Superior temporal gyrus (tissue), 1 donor: ENCODE measurements around the gene NDUFA11.

Experiments used
- DNase-seq: peaks from one replicate; pipeline ENCODE4 v3.0.0-alpha.2; 2016; ENCODE audit errors: extremely low spot score

The NDUFA11 gene

DNA sequence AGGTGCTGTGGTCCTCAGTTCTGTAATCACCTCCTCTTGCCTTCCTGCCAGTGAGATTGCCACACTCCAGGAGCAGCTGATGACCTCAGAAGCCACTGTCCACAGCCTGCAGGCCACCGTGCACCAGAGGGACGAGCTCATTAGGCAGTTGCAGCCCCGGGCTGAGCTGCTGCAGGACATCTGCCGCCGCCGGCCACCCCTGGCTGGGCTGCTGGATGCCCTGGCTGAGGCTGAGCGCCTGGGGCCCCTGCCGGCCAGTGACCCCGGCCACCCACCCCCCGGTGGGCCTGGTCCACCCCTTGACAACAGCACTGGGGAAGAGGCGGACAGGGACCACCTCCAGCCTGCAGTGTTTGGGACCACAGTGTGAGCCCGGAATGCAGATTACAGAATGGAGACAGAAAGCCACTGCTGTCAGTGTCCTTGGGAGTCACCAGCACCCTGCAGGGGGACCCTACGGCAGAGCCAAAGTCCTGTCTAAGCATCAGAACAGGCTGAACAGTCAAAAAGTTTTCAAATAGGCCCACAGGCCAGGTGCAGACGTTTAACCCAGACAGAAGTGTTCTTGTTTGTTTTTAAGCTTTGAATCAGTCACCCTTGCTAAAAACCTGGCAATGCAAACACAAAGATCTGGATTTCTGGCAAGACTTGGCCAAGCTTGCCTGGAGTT lies 5.3 kb upstream of the NDUFA11 start:
- no peak for DNase-seq

DNA sequence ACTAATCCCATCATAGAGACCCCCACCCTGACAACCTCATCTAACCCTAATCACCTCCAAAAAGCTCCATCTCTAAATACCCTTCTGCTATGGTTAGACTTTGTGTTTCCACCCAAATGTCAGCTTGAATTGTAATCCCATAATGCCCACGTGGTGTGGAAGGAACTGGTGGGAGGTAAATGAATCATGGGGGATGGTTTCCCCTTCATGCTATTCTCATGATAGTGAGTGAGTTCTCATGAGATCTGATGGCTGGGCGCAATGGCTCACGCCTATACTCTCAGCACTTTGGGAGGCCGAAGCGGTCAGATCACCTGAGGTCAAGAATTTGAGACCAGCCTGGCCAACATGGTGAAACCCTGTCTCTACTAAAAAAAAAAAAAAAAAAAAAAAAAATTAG lies 3.7 kb upstream of the NDUFA11 start:
- DNase-seq = no peak

DNA sequence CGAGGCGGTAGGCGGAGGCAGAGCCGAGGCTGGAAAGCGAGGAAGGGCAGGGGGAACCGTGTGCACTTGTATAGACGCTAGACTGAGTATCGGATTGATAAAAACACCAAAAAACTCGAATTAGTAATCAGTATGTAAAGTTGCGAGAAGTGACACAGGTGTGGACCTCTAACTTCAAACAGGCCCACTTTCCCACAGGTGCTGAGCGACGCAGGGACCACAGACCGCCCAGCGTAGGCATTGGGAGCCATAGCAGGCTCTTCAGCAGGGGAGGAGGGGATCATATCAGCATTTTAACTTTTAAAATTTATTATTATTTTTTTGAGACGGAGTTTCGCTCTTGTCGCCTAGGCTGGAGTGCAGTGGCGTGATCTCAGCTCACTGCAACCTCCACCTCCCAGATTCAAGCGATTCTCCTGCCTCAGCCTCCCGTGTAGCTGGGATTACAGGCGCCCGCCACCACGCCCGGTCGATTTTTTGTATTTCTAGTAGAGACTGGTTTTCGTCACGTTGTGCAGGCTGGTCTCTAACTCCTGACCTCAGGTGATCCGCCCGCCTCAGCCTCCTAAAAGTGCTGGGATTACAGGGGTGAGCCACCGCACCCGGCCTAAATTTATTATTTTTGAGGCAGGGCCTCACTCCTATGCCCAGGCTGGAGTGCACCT lies 1.7 kb upstream of the NDUFA11 start:
- DNase-seq = no peak

DNA sequence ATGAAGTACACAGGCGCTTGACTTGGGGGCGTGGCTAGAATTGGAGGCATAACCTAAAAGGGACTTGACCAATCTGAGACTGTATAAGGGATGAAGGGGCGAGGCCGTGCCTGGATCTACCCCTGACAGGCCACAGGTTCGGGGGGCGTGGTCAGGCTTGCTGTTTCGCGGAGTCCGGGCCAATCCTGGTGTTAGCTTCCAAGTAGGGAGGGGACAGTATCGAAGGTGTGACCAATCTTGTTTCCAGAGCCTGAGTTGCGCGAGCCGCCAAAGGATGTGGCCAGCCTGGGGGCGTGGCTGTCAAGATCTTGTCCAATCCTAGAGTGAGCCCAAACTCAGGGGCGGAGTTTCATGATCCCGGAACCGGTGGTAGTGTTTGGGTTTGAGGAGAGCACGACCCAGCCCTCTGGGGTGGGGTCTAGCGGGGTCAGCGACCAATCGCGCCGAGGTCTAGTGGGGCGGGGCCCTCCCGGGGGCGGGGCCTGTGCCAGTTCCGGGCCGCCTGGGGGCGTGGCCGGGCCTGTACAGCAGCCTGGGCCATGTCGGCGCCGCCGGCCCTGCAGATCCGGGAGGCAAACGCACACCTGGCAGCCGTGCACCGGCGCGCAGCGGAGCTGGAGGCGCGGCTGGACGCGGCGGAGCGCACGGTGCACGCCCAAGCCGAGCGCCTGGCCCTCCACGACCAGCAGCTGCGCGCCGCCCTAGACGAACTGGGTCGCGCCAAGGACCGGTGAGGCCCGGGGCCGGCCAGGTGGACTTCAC lies 943 bp upstream of the NDUFA11 start, which contains the start of gene VMAC:
Gene VMAC, plus strand, starts transcription at position 521 of the 762 bp plus-strand sequence. Its CDS starts 19 bp downstream, at position 540.
- DNase-seq = peak; percentile 100

DNA sequence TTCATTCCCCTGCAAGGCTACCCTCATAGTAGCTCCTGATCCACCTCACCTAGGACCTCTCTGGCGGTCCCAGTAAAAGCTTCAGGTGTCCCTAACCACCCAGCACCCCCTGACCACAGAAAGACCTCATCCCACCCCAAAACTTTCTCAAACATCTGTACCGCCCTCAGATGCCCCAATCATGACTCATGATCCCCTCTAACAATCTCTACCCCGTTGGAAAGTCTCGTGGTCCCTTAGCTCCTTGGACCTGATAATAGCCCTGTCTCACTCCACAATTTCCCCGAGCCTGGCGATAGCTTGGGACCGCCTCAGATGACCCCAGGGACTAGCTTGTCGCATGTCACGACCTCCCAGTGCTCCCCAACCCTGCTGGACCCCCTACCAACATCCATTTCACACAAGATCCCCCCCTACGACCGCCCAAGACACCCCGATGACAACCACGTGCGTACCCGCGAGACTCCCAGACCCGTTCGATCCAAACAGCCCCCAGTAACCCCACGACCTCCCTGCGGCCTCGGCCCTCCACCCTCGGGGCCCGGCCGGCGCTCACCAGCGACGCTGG lies 450 bp downstream of the NDUFA11 start:
- DNase-seq = no peak

DNA sequence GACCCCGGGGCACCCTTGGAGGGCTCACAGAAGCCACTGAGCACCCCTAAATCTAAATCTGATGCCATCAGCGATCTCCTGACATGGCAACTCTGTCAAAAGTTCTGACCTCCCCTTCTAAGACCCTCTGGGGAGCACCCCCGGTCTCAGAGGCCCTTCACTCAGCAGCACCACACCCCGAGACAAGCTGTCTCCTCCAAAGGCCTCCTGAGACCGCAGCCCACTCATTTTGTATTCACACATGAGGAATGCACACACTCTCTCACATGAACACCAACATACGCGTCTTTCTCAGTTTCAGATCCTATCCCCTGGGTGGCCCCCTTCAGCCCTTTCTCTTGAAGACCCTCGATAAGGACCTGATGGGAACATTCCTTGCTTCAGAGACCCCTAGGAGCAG lies 2.6 kb downstream of the NDUFA11 start:
- no peak for DNase-seq

DNA sequence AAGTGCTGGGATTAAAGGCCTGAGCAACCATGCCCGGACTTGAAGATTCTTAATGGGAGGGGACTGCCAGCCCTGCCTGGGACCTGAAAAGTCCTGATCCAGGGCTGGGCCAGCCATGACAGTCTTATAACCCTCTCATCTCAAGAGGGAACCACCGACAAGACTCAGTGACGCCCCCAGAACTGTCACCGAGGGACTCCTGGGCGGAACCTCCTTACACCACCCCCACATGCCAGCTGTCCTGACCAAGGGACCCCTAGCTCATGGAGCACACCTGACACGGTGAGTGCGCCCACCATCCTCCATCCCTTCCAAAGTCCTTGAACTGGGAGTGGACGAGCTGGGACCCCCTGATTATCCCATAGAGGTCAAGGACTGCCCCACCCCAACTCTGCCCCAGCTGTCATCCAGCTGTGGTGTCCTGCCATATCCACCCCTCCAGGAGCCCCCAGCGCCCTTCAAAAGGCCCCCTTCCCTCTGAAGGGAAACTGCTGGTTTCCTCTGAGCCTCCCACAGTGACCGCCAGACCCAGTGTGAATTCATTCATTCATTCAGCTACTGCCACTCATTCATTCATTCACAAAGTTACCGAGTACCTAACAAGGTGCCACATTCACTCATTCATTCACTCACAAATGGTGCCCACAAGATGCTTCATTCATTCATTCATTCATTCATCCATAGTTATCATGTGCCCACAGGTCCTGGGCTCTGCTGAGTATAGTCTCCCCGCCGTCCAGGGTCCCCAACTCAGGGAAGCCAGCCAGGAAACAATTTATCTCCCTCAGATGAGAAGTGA lies 3.7 kb downstream of the NDUFA11 start:
- DNase-seq = no peak

DNA sequence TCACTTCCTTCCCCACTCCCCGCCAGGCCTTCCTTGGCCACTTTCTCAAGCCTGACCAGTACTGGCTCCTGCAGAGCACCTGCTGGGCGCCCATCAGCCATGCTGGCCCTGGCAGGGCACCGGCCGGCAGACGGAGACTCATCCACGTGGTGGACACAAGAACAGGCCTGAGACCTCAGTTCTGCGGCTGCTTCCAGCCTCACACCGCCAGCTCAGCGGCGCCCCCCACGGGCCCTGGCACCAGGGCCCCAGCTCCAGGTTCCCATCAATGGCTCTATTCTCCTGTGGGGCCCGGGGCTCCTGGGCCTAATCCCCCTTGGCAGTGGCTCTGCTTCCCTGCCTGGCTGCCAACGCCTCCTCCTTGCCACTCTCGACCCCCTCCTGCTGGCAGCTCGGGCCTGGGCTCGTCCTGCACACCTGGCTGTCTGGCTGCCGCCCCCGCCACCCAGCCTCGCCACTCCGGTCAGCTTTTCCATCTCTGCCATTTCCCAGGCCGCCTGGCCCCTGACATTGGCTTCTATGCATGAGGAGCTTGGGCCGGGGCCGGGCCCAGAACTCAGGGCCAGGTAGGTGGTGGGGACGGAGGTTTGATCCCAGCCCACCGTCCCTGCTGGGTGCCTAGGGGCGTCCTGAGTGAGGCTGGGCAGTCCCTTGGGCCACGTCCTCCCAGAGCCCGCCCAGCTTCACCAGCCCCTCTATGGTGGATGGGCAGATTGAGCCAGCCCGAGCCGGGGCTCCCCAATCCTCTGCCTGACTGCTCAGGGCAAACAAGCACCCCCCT lies 6.2 kb downstream of the NDUFA11 start:
- DNase-seq = no peak

DNA sequence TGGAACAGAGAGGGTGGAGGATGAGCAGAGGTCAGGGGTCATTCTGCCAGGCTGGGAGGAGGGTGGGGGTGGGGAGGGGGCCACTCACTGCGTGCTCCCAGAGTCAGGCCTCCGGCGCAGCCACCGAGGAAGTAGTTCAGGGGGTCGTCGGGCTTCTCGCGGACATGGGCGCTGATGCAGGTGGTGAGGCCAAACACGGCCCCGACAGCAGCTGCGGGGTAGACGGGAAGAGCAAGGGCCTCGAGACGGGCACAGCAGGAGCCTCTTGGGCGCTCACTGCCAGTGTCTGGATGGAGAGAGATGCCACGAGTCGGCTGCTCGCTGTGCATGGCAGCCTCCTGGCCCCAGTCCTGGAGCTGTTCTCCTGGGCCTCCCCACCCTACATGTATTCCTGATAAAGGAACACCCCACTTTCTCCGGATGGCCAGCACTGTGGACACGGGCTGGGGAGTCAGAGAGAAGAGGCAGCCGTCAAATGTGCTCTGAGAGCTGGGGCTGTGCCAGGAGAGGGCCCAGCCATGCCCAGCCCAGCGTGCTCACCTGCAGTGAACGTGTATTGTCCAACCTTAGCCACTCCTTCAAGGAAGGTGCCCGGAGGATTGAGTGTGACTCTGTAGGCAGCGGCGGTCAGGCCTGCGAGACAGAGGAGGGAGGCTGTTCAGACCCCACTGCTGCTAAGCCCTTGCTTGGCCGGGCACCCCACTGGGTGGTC lies 7.1 kb downstream of the NDUFA11 start:
- no peak for DNase-seq

DNA sequence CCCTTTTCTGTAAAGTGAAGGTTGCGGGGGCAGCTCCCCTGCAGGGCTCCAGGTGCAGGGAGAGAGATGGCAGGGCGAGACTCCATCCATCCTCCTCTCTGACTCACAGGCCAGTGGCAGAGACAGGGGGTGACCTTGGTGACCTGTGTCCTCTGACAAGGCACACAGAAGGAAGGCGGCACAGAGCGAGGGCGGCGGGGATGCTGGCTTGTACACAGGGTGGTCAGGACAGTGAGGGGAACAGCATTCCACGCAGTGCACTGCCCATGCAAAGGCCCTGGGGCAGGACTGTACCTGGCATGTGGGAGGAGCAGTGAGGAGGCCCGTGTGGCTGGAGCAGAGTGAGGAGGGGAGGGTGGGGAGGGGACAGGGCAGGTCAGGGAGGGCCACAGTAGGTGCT lies 7.7 kb downstream of the NDUFA11 start:
- no peak for DNase-seq

DNA sequence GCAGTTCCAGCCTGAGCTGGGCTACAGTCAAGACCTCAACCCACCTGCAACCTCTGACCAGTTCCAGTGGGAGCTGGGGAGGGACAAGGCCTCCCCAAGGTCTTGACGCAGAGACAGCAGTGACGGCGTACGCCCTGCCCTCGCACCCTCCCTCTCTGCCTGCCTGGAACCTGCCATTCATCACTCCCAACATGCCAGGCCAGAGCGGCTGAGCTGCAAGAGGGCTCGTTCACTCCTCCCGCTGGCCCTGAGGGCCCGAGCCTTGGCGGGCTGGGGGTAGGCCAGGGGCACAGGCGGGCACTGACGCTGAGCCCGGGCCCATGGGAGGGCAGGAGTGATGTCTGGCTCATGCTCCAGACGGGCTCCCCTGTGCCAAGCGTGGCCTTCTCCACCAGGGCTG lies 8.2 kb downstream of the NDUFA11 start:
- DNase-seq = no peak

DNA sequence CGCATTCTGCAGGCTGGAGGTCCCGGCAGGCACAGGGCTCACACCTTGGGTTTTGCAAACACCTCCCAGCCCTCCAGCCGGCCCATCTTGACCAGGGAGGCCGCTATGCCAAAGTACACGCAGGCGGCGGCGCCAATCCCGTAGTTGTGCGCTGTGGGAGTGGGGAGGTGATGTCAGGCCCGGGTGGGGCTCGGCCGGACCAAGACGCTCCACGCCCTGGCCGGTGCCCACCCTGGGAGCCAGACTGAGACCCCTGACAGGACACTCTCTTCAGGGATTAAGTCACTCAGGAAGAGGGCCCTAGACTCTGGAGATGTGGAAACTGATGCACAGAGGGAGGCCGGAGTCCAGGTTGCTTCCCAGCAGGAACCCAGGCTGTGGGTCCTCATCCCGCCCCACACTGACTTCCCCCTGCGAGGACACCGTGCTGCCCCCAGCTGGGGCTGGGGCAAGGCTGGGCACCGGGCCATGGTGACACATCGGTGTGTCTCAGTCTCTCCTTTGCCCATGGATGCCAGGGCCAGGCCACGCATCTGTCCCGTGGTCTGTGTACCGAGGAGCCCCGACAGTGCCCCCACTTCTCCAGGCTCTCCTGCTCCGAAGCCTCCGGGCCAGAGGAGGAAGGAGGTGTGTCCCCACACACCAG lies 8.8 kb downstream of the NDUFA11 start:
- DNase-seq = no peak

DNA sequence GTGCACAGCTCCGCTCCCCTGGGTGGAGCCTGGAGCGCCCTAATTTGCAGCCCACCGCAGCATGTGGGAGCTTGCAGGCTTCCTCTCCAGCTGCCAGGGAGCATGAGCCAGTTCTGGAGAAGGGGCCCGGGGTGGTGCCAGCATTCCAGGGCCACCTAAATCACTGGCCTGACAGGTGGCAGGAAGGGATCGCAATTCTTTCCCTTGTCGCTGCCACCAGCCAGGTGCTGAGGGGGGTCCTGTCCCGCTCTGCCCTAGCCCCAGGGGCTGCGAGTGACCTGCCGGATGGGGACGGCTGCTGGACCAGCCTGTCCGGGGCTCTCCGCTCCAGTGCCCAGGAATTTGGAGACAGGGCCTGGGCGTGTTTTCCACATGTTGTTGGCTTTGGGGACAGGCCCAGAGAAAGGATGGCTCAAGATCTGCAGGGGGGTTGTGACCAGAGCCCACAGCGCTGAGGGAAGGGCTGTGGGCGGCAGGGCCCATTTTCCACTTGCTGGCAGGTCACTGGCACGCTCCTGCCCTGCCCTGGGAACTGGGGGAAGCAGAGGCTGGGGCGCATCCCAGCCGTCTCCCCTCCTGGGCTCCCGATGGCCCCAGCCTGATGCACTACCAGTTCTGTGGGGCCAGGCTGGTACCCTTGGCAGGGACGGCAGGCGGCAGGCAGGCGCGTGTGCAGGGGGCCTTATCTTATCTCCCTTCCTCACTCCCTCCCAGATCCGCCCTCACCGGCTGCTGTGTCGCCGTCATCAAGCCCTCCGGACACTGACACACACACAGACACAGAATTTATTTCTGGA lies 9.5 kb downstream of the NDUFA11 start:
- no peak for DNase-seq

DNA sequence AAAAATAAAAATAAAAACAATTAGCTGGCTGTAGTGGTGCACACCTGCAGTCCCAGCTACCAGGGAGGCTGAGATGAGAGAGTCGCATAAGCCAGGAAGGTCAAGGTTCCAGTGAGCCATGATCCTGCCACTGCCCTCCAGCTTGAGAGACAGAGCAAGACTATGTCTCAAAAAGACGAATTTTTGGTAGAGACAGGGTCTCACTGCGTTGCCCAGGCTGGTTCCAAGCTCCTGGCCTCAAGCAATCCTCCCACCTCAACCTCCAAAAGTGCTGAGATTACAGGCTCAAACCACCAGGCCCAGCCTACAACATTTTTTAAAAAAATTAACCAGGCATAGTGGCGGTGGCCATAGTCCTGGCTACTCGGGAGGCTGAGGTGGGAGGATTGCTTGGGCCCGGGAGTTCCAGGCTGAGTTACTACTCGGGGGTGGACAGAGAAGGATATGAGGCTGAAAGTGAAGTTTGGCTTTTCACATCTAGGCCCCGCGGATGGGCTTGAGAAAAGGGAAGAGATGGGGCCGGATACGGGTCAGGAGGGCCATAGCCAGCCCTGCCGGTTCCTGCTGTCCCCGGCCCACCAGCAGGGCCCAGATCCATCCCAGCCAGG lies 10.2 kb downstream of the NDUFA11 start:
- no peak for DNase-seq

DNA sequence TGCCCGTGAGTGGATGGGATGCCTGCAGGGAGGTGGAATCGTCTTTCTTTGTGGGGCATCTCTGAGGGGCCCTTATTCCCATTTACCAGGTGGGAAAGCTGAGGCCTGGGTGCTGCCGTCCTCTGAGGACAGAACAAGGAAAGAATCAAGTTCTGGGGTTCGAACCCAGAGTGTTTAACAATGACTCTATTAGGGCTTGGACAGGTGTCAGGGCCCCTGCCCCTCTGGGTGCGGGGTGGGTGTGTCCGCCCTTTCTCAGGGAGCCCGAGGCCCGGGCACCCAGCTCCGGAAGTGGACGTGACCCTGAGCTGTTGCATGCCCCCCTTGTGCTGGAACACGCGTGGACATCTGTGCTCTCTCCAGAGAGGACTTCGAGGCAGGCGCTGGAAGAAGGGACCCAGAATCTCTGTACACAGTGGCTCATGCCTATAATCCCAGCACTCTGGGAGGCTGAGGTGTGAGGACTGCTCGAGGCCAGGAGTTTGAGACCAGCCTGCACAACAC lies 10.8 kb downstream of the NDUFA11 start:
- no peak for DNase-seq

DNA sequence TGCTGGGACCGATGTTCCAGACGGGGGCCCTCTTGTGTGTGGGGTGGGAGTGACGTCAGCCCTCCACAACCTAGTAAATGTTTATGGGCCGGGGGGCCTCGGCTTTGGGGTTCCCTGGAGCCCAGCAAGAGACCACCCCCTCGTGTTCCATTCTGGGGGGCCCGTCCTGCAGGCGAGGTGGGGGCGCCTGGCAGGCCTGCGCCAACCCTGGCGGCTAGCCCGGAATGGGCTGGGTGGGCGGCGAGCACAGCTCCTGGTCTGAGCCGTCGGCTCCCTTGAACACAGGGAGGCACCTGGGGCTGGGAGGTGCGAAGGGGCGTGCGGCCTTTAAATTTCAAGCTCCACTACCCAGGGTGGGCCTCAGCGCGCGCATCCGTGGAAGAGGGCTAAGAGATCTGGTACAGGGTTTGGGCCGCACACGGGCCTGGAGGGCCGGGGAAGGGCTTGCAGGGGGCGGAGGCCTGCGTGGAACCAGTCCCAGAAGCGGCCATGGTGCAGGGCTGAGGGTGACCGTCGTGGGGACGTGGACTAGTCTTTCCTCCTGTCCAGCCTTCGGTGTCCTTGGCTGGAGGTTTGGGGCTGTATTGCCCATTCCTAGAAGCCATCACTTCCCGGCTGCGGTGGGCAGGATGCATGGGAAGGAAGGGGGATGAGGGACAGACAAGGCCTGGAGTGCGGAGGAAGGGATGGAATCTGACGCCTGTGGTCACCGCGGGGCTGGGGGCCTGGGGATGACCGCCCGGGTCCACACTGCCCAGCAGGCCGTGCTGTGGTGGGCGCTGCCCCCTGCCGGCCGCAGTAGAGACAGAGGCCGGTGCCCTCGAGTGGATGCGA lies 11.4 kb downstream of the NDUFA11 start:
- no peak for DNase-seq

DNA sequence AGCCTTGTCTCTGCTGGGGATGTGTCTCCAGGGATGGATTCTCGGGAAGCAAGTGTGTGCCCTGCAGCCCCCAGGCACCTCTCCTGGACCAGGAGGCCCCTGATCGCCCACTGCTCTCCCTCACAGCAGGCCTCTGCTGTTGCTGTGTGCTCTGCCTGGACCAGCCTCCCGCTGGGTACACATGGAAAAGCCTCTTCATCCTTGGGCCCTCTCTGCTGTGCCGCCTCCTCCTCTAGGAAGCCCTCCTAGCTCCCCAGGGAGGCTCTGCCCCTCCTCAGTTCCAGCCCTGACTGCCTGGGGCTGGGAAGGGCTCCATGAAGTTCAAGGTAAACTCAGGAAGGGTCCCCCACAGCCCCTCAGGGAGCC lies 12.0 kb downstream of the NDUFA11 start:
- DNase-seq = no peak
